ENCODE measurements around the gene NALCN. TPM values are rescaled to one million over a fixed set of nuclear protein-coding genes. Genes with fewer than 3 reads are reported as not detected.

NALCN gene
- total and polyA plus RNA-seq, 2 experiments from 2014 or later, result 0.33 to 0.57 TPM

- no peaks in the 10 kb centered on the region for H3K36me3 ChIP-seq (replicated peaks; ENCODE audit: insufficient read depth, low read depth)
- no peaks in the 10 kb centered on the region for H3K9me3 ChIP-seq (ENCODE audit: low read depth)
- H3K79me2 ChIP-seq, result no peaks in the 10 kb centered on the region
- H3K27ac ChIP-seq, result no peak overlapping the region
- no peak overlapping the region for H3K4me2 ChIP-seq
- H3K9me2 ChIP-seq (replicated peaks; ENCODE audit: insufficient read depth), result peaks cover 2% of the 10 kb centered on the region
- no peaks in the 10 kb centered on the region for H3K4me1 ChIP-seq (ENCODE audit: insufficient read depth)
- H3K4me3 ChIP-seq, result no peak overlapping the region
- H3K27me3 ChIP-seq, result no peaks in the 10 kb centered on the region
- no peaks in the 10 kb centered on the region for H4K20me1 ChIP-seq (ENCODE audit: insufficient read depth, poor library complexity, severe bottlenecking)
- DNase-seq (ENCODE audit: low spot score), result no peak
- TF ChIP-seq CTCF (IDR thresholded peaks at IDR 0.05; ENCODE audit: poor library complexity), result no peak
- no peak overlapping the region for H2AFZ ChIP-seq
Observed at GRCh38 chr13:101242720-101243119, 173.6 kb downstream of the NALCN start.

GRCh38 chr13:101238555-101238954 lies 177.8 kb downstream of the NALCN start:
- H3K79me2 ChIP-seq, result no peaks in the 10 kb centered on the region
- no peak for DNase-seq (ENCODE audit: low spot score)
- no peak overlapping the region for H2AFZ ChIP-seq
- no peaks in the 10 kb centered on the region for H3K9me3 ChIP-seq (ENCODE audit: low read depth)
- H4K20me1 ChIP-seq (ENCODE audit: insufficient read depth, poor library complexity, severe bottlenecking), result no peaks in the 10 kb centered on the region
- H3K4me2 ChIP-seq, result no peak overlapping the region
- H3K4me3 ChIP-seq, result no peak overlapping the region
- no peaks in the 10 kb centered on the region for H3K27me3 ChIP-seq
- no peaks in the 10 kb centered on the region for H3K4me1 ChIP-seq (ENCODE audit: insufficient read depth)
- no peaks in the 10 kb centered on the region for H3K36me3 ChIP-seq (replicated peaks; ENCODE audit: insufficient read depth, low read depth)
- TF ChIP-seq CTCF (IDR thresholded peaks at IDR 0.05; ENCODE audit: poor library complexity) (no peak), EZH2 (IDR thresholded peaks at IDR 0.05; ENCODE audit: borderline replicate concordance) (no peak), EZH2phosphoT487 (IDR thresholded peaks at IDR 0.05; ENCODE audit: low read depth, severe bottlenecking, unreplicated experiment) (no peak)
- H3K27ac ChIP-seq, result no peak overlapping the region
- H3K9me2 ChIP-seq (replicated peaks; ENCODE audit: insufficient read depth), result peaks cover 2% of the 10 kb centered on the region

- Histone ChIP-seq H3K36me3 (replicated peaks; ENCODE audit: insufficient read depth, low read depth) (no peaks in the 10 kb centered on the region), H2AFZ (no peak overlapping the region), H3K79me2 (no peaks in the 10 kb centered on the region), H4K20me1 (ENCODE audit: insufficient read depth, poor library complexity, severe bottlenecking) (no peaks in the 10 kb centered on the region), H3K4me2 (no peak overlapping the region), H3K27me3 (no peaks in the 10 kb centered on the region), H3K4me3 (no peak overlapping the region), H3K9me3 (ENCODE audit: low read depth) (no peaks in the 10 kb centered on the region), H3K4me1 (ENCODE audit: insufficient read depth) (no peaks in the 10 kb centered on the region), H3K9me2 (replicated peaks; ENCODE audit: insufficient read depth) (no peaks in the 10 kb centered on the region), H3K27ac (no peak overlapping the region)
- TF ChIP-seq CTCF (IDR thresholded peaks at IDR 0.05; ENCODE audit: poor library complexity) (no peak), EZH2 (IDR thresholded peaks at IDR 0.05; ENCODE audit: borderline replicate concordance) (no peak), EZH2phosphoT487 (IDR thresholded peaks at IDR 0.05; ENCODE audit: low read depth, severe bottlenecking, unreplicated experiment) (no peak)
- 81% methylated on average over 5 of the region's 5 CpGs for whole genome bisulfite sequencing (ENCODE audit: low lambda C conversion rate, missing lambda C conversion rate)
- no peak for DNase-seq (ENCODE audit: low spot score)
Observed at GRCh38 chr13:101231751-101232428, 184.4 kb downstream of the NALCN start.

All from hepatocyte (in vitro differentiated cells).